Osteocyte (in vitro differentiated cells): ENCODE data around the gene EPPIN. TPM values are rescaled to one million over a fixed set of nuclear protein-coding genes. Genes with fewer than 3 reads are reported as not detected.

Experiments used
- DNase-seq: peaks from one replicate; pipeline ENCODE4 v3.0.0; 2021; ENCODE audit warnings: mixed read lengths; ENCODE audit not compliant: unreplicated experiment; ENCODE audit errors: extremely low spot score
- H3K27ac Mint-ChIP-seq: one replicate; pipeline ENCODE4 v1.8.0; 2021; ENCODE audit warnings: mild to moderate bottlenecking, mixed read lengths; ENCODE audit not compliant: unreplicated experiment
- H3K27me3 Mint-ChIP-seq: one replicate; pipeline ENCODE4 v1.8.0; 2021; ENCODE audit warnings: mixed read lengths; ENCODE audit not compliant: unreplicated experiment
- H3K36me3 Mint-ChIP-seq: one replicate; pipeline ENCODE4 v1.8.0; 2021; ENCODE audit warnings: mixed read lengths; ENCODE audit not compliant: unreplicated experiment
- H3K4me1 Mint-ChIP-seq: one replicate; pipeline ENCODE4 v1.8.0; 2021; ENCODE audit warnings: mixed read lengths; ENCODE audit not compliant: unreplicated experiment
- H3K4me3 Mint-ChIP-seq: one replicate; pipeline ENCODE4 v1.8.0; 2021; ENCODE audit warnings: mild to moderate bottlenecking, moderate library complexity, mixed read lengths; ENCODE audit not compliant: unreplicated experiment
- H3K9me3 Mint-ChIP-seq: one replicate; pipeline ENCODE4 v1.8.0; 2021; ENCODE audit warnings: mixed read lengths; ENCODE audit not compliant: unreplicated experiment
- CTCF ChIP-seq: fragments of 200-600 bp; sonication (generic); IDR thresholded peaks from 2 replicates; pipeline ENCODE4 v1.5.0; 2021; ENCODE audit warnings: antibody characterized with exemption, mild to moderate bottlenecking, moderate library complexity
- total RNA-seq: library from RNA; stranded (reverse); gene quantifications from 2 replicates; pipeline ENCODE4 v1.2.1, GENCODE V29; 2021

The EPPIN gene
- total RNA-seq, 1 donor from 2014 or later = not detected

GRCh38 chr20:45539382-45539781 lies 7.8 kb downstream of the EPPIN start, which contains the start of gene WFDC6:
Gene WFDC6, minus strand, starts transcription at chr20:45539482. Its CDS starts 75 bp downstream, at chr20:45539407.
- Mint-ChIP-seq H3K4me1 (no peaks in the 10 kb centered on the region), H3K4me3 (no peak within 1 kb of the TSS), H3K9me3 (no peaks in the 10 kb centered on the region), H3K27me3 (peaks cover 9% of the 10 kb centered on the region), H3K27ac (no peak within 1 kb of the TSS), H3K36me3 (no peaks in the 10 kb centered on the region)
- DNase-seq = no peak
- TF ChIP-seq CTCF = no peak

- Mint-ChIP-seq H3K36me3 (no peaks in the 10 kb centered on the region), H3K27me3 (peaks cover 8% of the 10 kb centered on the region), H3K9me3 (no peaks in the 10 kb centered on the region), H3K27ac (no peak overlapping the region), H3K4me3 (no peak overlapping the region), H3K4me1 (no peaks in the 10 kb centered on the region)
- DNase-seq = no peak
- TF ChIP-seq CTCF = no peak
Measured at GRCh38 chr20:45538209-45538799, 8.9 kb downstream of the EPPIN start.

GRCh38 chr20:45527294-45527693 lies 19.9 kb downstream of the EPPIN start:
- DNase-seq = peak; percentile 1
- no peak overlapping the region for H3K4me3 Mint-ChIP-seq
- H3K27me3 Mint-ChIP-seq = peaks cover 14% of the 10 kb centered on the region
- no peak for TF ChIP-seq CTCF
- H3K27ac Mint-ChIP-seq = no peak overlapping the region
- no peaks in the 10 kb centered on the region for H3K36me3 Mint-ChIP-seq
- H3K4me1 Mint-ChIP-seq = no peaks in the 10 kb centered on the region
- H3K9me3 Mint-ChIP-seq = no peaks in the 10 kb centered on the region

- DNase-seq = no peak
- no peak overlapping the region for H3K27ac Mint-ChIP-seq
- no peaks in the 10 kb centered on the region for H3K4me1 Mint-ChIP-seq
- no peak overlapping the region for H3K4me3 Mint-ChIP-seq
- no peak for TF ChIP-seq CTCF
- H3K9me3 Mint-ChIP-seq = no peaks in the 10 kb centered on the region
- H3K27me3 Mint-ChIP-seq = peaks cover 13% of the 10 kb centered on the region
- H3K36me3 Mint-ChIP-seq = no peaks in the 10 kb centered on the region
Measured at GRCh38 chr20:45523821-45524220, 23.4 kb downstream of the EPPIN start.

- DNase-seq = no peak
- H3K9me3 Mint-ChIP-seq = no peaks in the 10 kb centered on the region
- no peak overlapping the region for H3K27ac Mint-ChIP-seq
- TF ChIP-seq CTCF = no peak
- H3K4me3 Mint-ChIP-seq = no peak overlapping the region
- H3K4me1 Mint-ChIP-seq = no peaks in the 10 kb centered on the region
- no peaks in the 10 kb centered on the region for H3K36me3 Mint-ChIP-seq
- H3K27me3 Mint-ChIP-seq = no peaks in the 10 kb centered on the region
Measured at GRCh38 chr20:45518282-45518681, 28.9 kb downstream of the EPPIN start.
